ENCODE measurements around the gene MACF1.

GRCh38 chr1:39173119-39173994 is 31.1 kb upstream of the MACF1 start:
- no peak for TF ChIP-seq JUND (IDR thresholded peaks at IDR 0.05)
- TF ChIP-seq TAF1 (IDR thresholded peaks at IDR 0.05; ENCODE audit: borderline replicate concordance, low read depth, low read length), result no peak
- TF ChIP-seq, protein P1, sequence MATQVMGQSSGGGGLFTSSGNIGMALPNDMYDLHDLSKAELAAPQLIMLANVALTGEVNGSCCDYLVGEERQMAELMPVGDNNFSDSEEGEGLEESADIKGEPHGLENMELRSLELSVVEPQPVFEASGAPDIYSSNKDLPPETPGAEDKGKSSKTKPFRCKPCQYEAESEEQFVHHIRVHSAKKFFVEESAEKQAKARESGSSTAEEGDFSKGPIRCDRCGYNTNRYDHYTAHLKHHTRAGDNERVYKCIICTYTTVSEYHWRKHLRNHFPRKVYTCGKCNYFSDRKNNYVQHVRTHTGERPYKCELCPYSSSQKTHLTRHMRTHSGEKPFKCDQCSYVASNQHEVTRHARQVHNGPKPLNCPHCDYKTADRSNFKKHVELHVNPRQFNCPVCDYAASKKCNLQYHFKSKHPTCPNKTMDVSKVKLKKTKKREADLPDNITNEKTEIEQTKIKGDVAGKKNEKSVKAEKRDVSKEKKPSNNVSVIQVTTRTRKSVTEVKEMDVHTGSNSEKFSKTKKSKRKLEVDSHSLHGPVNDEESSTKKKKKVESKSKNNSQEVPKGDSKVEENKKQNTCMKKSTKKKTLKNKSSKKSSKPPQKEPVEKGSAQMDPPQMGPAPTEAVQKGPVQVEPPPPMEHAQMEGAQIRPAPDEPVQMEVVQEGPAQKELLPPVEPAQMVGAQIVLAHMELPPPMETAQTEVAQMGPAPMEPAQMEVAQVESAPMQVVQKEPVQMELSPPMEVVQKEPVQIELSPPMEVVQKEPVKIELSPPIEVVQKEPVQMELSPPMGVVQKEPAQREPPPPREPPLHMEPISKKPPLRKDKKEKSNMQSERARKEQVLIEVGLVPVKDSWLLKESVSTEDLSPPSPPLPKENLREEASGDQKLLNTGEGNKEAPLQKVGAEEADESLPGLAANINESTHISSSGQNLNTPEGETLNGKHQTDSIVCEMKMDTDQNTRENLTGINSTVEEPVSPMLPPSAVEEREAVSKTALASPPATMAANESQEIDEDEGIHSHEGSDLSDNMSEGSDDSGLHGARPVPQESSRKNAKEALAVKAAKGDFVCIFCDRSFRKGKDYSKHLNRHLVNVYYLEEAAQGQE (IDR thresholded peaks at IDR 0.05; ENCODE audit: low read depth, low read length), result no peak
- peak; percentile 17; the same call in 1 of the 2 replicates for TF ChIP-seq RAD21 (IDR thresholded peaks at IDR 0.05; ENCODE audit: low read length)
- TF ChIP-seq SMC3 (IDR thresholded peaks at IDR 0.05; ENCODE audit: low read depth, low read length), result 0 out of 2 replicates have a peak, but pooled peaks have one; percentile 3
- TF ChIP-seq CTCF (IDR thresholded peaks at IDR 0.05), result peak; percentile 46

All from SK-N-SH (cell line).